Measurements from ENCODE around the gene SKAP1. TPM values are rescaled to one million over a fixed set of nuclear protein-coding genes. Genes with fewer than 3 reads are reported as not detected.

SKAP1 gene
- total and polyA plus RNA-seq, 2 experiments from 2014 or later: 0.27 TPM; not detected in 1

GRCh38 chr17:48433896-48434295 is 3.9 kb upstream of the SKAP1 start:
- Histone ChIP-seq H3K27me3 (ENCODE audit: insufficient read depth) (peaks cover 47% of the 10 kb centered on the region), H3K36me3 (ENCODE audit: insufficient read depth) (no peaks in the 10 kb centered on the region), H3K27ac (ENCODE audit: low read depth) (no peak overlapping the region), H4K20me1 (replicated peaks; ENCODE audit: insufficient read depth) (no peaks in the 10 kb centered on the region), H3K9me2 (ENCODE audit: insufficient read depth) (peaks cover 3% of the 10 kb centered on the region; the same call in 1 of the 2 replicates), H2AFZ (no peak overlapping the region), H3K79me2 (replicated peaks; ENCODE audit: insufficient read depth) (no peaks in the 10 kb centered on the region), H3K4me1 (ENCODE audit: insufficient read depth) (peaks cover 8% of the 10 kb centered on the region; the same call in 1 of the 2 replicates), H3K4me3 (no peak overlapping the region), H3F3A (replicated peaks; ENCODE audit: low read depth) (no peaks in the 10 kb centered on the region), H3K4me2 (no peak overlapping the region)
- Mint-ChIP-seq H3K27me3 (ENCODE audit: insufficient read depth, low read depth, poor library complexity) (peaks cover 28% of the 10 kb centered on the region), H3K36me3 (ENCODE audit: low read depth) (no peaks in the 10 kb centered on the region), H3K9me3 (no peaks in the 10 kb centered on the region; the same call in 1 of the 3 replicates), H3K27ac (no peak overlapping the region), H3K4me1 (peaks cover 13% of the 10 kb centered on the region), H3K4me3 (no peak overlapping the region)
- DNase-seq (ENCODE audit: low spot score): no peak
- no peak for ATAC-seq
- TF ChIP-seq EZH2 (IDR thresholded peaks at IDR 0.05; ENCODE audit: low read depth, unreplicated experiment): no peak
- TF ChIP-seq JUNB (IDR thresholded peaks at IDR 0.05; ENCODE audit: unreplicated experiment): no peak
- TF ChIP-seq CREB1 (CRISPR knock-in tag; IDR thresholded peaks at IDR 0.05; ENCODE audit: low read depth): no peak

DNA sequence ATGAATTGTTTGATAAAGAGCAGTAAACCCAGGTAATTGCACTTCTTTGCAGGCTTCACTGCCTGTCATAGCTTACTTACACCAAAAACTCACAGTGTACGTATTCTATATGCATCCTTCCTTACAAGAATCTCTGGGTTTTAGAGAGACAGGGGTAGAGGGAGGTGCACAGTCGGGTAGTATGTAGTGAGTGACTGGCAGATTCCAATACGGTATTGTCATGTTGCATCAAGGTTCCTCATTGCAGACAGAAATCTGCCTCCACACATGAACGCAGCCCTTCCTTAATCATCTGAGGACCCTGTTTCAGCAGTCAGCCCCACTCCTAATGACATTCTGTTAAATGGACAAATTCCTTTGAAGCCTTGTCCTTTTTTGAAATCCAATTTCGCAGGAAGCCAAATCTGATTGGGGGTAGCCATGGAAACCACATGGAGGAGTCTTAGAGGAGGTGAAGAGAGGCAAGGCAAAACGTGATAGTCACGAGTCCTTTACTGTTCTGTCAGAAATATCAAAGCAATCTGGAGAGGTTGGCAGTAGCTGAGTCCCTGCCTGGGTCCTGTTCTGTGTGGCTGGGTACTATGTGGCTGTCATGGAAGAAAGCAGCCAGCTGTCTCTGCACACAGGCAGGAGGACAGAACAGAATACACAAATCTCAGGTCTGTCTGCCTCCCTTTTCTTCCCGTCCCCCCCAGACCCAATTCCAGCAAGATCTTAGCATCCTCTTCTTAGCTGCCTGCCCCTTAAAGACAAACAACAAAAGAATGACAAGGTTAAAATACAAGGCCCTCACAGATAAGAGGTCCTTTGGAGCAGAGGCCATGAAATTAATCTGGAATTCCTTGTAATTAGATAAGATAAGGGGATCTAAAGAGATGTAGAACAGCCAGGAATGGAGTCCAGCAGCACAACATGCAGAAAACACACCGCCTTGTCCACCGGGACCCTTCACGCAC is 3.1 kb upstream of the SKAP1 start:
- ATAC-seq (no peak), DNase-seq (ENCODE audit: low spot score) (no peak)
- Histone ChIP-seq H3K27ac (ENCODE audit: low read depth) (no peak overlapping the region), H3K27me3 (ENCODE audit: insufficient read depth) (peaks cover 55% of the 10 kb centered on the region), H3K9me2 (ENCODE audit: insufficient read depth) (peaks cover 3% of the 10 kb centered on the region; the same call in 1 of the 2 replicates), H3K4me1 (ENCODE audit: insufficient read depth) (peaks cover 8% of the 10 kb centered on the region; the same call in 1 of the 2 replicates), H3K4me2 (no peak overlapping the region), H4K20me1 (replicated peaks; ENCODE audit: insufficient read depth) (no peaks in the 10 kb centered on the region), H3F3A (replicated peaks; ENCODE audit: low read depth) (no peaks in the 10 kb centered on the region), H3K36me3 (ENCODE audit: insufficient read depth) (no peaks in the 10 kb centered on the region), H3K79me2 (replicated peaks; ENCODE audit: insufficient read depth) (no peaks in the 10 kb centered on the region), H3K4me3 (no peak overlapping the region), H2AFZ (no peak overlapping the region)
- no peaks in the 10 kb centered on the region for H3K36me3 Mint-ChIP-seq (ENCODE audit: low read depth)
- H3K9me3 Mint-ChIP-seq: no peaks in the 10 kb centered on the region; the same call in 1 of the 3 replicates
- no peak overlapping the region for H3K4me3 Mint-ChIP-seq
- no peak overlapping the region for H3K27ac Mint-ChIP-seq
- H3K27me3 Mint-ChIP-seq (ENCODE audit: insufficient read depth, low read depth, poor library complexity): peaks cover 27% of the 10 kb centered on the region
- peaks cover 18% of the 10 kb centered on the region for H3K4me1 Mint-ChIP-seq
- no peak for TF ChIP-seq ZNF462 (CRISPR knock-in tag; IDR thresholded peaks at IDR 0.05)
- no peak for TF ChIP-seq STAT1 (IDR thresholded peaks at IDR 0.05; ENCODE audit: unreplicated experiment)
- no peak for TF ChIP-seq ETS1 (IDR thresholded peaks at IDR 0.05)
- TF ChIP-seq ZNF331 (CRISPR knock-in tag; IDR thresholded peaks at IDR 0.05; ENCODE audit: low read depth): no peak
- TF ChIP-seq JUNB (IDR thresholded peaks at IDR 0.05; ENCODE audit: unreplicated experiment): no peak
- TF ChIP-seq EZH2phosphoT487 (IDR thresholded peaks at IDR 0.05; ENCODE audit: unreplicated experiment): no peak
- TF ChIP-seq CTCF (conservative IDR thresholded peaks at IDR 0.05; ENCODE audit: low read depth in 2 of 2): no peak
- no peak for TF ChIP-seq NANOG (IDR thresholded peaks at IDR 0.05; ENCODE audit: borderline replicate concordance)
- no peak for TF ChIP-seq ZNF114 (CRISPR knock-in tag; IDR thresholded peaks at IDR 0.05)

Measured in GM23338 (cell line).